ENCODE measurements around the gene PRRT1.
A peak's percentile ranks its signal among the peaks of the same experiment; 100 is the strongest.
"Not testable (repeated sequence)": the region's sequence is repeated elsewhere in the genome, so short reads cannot be mapped to it uniquely, and the experiment has no call there.

The PRRT1 gene

DNA sequence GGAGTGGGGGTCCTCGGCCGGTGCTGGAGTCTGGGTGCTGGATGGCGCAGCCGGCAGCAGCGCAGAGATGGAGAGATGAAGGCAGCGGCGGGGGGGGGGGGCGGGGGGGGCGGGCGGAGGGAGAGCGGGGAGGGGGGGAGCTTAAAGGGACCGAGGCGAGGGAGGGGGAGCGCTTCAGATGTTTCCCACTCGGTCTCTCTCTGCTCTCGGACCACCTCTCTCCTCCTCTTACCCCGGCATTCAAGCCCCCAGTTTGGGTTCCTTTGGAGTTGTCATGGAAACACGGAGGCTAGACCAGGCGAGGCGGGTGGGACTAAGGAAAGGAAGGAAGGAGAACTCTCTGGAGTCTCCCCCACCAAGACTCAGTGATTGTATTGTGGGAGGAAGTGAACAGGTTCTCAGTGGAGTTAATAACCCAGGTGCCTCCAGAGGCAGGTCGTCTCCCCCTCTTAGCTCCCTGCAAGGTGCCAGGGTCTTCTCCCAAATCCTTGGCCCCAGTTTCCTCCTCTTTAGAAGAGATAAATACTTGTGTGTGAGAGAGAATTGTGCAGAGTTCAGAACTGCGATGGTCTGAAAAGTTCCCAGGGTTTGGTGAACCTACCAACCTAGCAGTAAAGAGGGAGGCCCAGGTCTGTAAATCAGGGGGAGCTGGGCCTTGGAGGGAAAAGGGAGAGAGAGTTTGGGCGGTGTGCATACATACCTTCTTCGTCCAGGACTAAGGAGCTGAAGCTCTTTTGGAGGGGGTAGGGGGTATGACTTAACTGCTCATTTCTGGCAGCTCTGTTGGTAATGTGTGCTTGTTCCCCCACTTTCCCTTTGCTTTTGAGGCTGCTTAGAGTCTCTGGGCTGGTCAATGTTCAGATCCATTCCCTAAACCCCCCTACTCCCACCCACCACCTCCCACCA, at the start of gene PRRT1:
Gene PRRT1 (minus strand): TSS at position 77 of the 906 bp plus-strand sequence. CDS start 112 bp downstream, outside the sequence.
- ATAC-seq: no peak

DNA sequence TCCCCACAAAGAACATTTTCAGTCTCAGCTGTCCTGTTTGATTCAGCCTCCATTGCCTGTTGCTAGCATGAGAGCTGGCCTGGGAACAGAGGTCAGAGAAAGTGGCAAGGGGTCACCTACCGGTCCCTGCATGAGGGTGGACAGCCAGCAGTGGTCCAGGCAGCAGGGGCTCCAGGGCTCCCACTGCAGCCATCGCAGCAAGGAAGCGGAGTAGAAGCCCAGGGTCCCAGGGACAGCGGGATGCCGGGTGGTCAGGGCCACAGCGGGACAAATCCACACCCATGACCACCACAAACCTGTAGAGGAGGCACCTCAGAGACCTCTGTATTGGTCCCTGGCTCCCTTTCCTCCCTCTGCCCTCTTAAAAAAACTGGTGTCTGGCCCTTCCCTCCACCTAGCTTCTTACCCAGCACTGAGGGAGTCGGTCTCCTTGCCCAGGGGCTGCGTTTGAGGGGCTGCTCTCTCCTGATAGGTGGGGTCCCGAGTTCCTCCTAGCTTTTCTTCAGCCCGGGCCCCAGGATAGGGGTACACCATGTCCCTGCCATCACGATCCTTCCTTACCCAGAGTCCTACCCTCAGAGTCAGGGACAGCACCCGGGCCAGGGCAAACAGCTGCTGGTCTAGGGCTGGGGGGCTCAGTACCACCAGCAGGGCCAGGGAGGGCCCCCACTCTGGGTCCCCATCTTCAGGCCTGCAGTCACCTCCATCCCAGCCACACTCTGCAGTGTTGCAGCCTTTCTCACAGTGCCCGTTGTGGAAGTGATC, 49.2 kb upstream of the PRRT1 start:
- ATAC-seq: no peak

DNA sequence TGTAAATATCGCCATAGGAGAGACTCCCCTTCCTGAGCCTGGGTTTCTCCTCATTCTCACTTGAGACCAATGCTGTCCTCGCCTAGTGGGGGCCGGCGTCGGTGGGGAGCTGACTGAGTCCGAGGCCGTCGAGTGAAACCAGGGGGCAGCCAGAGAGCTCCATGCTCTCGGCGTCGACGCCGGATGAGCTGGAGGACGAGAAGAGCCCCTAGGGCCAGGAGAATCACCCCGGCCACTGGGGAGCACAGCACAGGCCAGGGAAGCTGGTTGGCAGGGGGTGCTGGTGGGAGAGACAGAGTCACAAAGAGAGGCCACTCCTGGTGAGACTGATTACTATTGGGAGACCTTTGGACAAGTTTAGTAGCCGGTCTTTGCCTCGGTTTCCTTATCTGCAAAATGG, 47.1 kb upstream of the PRRT1 start:
- ATAC-seq: no peak

DNA sequence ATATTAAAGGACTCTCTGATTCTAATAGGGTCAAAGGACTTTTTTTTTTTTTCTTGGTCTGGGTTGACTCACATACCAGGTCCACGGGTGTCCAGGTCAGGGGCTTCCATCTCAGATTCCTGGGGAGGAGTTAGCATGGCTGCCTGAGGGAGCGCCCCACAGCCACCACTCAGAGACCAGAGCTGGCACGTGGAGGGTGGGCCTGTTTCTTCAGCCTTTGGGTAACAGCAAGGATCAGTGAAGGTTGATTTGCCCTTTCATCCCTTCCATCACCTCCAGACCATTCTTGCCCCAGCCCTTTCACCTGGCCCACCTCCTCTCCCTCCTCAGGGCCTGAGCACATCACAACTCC, 46.6 kb upstream of the PRRT1 start:
- no peak for ATAC-seq

DNA sequence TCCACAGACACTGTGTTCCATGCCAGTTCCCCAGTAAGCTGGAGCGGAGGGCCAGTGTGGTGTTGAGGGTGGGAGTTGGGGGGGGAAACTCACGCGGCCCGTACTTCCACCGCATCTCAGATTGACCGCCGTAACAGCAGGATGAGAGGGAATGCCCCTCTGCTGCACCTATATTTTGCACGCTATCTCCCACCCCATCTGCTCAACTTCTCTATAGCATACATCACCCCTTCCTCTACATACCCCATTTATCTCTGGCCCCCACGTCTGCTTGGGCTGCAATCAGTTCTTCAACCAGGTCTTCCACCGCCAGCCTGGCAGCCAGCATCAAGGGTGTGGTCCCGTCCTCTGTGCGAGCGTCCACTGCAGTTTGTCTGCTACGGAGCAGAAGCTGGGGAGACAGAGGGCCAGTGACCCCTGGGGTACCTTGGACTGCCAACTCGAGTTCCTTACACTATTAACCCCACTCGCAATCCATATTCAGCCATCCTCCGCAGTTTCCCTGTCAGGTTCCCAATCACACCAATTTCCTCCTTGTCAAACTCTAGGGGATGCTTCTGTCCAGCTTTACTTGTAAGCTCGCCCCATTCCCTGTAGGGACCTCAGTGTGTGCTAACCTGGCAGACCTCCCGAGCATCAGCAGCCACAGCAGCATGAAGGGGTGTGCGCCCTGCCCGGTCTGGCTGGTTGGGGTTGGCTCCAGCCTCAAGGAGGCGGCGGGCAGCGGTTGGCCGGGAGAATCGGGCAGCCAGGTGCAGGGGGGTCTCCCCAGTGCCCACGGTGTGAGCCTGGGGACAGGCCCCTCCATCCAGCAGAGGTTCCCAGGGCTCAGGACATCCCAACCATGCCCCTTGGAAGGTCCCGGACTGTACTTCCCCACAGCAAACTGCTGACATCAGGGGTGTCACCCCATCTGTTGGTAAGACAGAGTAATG, 45.2 kb upstream of the PRRT1 start:
- ATAC-seq: no peak

DNA sequence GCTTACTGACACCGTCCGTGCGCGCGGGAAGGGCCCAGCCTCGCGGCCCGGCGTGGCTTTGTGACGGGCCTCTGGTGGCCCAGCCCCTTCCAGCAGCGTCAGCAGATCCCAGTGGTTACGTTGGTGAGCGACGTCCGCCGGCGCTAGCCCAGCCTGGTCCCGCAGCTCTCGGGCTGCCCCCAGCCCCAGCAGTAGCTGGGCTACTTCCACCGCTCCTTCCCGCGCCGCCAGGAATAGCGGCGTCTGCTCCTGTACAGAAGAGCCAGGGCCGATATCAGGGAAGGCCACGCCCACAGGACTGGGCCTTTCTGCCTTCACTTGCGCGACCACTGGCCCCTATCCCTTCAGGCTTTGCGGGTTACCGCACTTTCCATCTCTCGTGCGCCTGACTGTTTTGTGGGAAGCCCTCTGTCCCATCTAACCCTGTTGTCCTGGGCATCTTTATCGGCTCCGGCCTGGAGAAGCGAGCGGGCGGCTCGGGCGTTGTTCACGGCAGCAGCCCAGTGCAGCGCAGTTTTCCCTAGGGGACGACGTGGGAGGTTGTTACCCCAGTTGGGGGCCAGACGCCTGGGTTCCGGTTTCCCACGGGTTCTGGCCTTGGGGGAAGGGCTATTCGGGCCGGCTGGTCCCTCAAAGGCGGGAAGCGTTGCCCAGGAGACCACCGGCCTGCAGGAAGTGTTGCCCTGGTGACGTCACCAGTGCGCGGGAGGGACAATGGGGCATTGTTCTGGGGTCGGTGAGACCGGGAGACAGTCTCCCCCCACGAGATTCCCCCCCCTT, 44.4 kb upstream of the PRRT1 start:
- ATAC-seq: peak; percentile 86 to 90

DNA sequence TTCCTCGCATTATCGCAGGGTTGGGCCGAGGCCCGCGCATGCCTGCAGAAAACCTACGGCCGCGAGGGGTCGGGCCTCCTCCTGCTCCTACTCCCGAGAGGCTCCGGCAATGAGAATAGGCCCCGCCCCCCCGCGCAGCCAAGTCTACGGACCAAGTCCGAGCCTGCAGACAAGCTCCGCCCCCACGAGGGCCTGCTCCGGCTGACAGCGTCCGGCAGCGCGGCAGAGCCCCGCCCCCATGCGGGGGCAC, 43.8 kb upstream of the PRRT1 start:
- peak; percentile 89 to 90 for ATAC-seq

DNA sequence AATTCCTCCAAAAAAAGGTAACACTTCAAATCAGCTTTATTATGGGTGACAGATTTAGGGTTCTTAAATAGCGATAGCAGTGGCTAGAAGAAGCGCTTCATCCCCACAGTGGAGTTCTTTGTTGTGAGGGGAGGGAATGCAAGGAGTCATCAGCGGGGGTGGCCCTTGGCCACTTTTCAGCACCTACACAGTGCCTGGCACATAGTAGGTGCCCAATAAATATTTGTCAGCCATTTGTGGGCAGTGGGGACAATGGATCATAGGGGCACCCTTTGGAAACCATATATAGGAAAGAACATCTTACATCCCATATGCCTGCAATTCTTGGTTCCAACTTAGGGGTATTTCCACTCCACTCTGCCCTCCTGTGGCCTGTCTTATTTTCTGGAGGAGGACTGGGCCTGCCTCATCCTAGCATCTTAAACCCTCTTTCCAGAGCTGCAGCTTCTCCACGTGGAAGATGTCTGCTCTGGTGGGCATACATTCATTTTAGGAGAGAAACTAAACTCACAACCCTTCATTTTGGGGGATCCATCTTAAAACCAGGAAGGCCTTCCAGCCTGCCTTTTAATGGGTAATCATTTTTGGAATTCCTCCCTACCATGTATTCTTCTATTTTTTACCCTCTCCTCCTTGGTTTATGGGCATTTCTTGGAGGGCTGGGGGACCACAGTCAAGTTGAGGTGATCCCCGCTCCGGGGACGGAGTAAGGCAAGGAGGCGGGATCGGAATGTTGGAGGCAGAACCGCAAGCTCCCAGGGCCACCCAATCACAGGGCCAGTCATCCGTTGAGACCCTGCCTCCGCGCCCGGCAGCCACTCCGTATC, 43.3 kb upstream of the PRRT1 start:
- no peak for ATAC-seq

DNA sequence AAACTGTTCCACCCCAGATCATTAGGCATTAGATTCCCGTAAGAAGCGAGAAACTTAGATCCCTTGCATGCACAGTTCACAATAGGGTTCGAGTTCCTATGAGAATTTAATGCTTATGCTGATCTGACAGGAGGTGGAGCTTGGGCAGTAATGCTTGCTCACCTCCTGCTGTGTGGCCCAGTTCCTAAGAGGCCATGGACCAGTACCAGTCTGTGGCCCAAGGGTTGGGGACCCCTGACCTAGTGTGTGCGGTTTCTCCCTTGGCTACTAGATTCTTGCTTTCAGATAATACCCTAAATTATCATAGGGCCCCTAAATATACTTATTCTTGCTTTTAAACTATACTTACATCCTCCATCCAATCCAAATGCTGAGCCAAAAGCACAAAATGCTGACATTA, 42.6 kb upstream of the PRRT1 start:
- ATAC-seq: no peak

DNA sequence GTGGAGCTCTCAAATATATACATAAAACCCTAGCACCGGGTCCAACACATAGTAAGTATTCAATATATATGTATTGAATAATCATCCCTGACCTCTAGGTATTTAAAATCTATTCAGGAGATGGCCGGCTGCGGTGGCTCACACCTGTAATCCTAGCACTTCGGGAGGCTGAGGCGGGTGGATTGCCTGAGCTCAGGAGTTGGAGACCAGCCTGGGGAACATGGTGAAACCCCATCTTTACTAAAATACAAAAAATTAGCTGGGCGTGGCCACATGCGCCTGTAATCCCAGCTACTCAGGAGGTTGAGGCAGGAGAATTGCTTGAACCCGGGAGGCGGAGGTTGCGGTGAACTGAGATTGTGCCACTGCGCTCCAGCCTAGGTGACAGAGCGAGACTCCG, 41.4 kb upstream of the PRRT1 start:
- not testable (repeated sequence) for ATAC-seq

DNA sequence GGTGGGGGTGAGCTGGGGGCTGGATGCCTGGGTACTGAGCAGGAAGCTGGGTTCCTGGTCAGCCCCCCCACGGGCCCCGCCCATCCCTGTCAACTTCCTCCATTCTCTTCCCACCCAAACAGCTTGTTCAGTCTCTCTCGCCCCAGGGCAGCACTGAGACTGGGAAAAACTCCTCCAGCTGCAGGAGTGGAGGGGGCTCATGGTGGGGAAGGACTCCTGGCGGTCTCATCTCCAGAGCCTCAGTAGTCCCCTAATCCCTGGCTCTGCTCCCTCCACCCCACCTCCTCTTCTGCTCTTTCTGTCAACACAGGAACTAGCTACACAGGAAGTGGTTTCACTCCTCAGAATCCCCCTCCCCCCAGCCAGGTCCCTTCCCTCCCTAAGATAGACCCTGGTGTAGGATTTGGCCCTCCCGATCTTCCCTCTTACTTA, 40.9 kb upstream of the PRRT1 start, which contains the start of gene GPSM3:
Gene GPSM3 (minus strand): TSS at position 36 of the 432 bp plus-strand sequence. CDS start 130 bp downstream, outside the sequence.
- no peak for ATAC-seq

DNA sequence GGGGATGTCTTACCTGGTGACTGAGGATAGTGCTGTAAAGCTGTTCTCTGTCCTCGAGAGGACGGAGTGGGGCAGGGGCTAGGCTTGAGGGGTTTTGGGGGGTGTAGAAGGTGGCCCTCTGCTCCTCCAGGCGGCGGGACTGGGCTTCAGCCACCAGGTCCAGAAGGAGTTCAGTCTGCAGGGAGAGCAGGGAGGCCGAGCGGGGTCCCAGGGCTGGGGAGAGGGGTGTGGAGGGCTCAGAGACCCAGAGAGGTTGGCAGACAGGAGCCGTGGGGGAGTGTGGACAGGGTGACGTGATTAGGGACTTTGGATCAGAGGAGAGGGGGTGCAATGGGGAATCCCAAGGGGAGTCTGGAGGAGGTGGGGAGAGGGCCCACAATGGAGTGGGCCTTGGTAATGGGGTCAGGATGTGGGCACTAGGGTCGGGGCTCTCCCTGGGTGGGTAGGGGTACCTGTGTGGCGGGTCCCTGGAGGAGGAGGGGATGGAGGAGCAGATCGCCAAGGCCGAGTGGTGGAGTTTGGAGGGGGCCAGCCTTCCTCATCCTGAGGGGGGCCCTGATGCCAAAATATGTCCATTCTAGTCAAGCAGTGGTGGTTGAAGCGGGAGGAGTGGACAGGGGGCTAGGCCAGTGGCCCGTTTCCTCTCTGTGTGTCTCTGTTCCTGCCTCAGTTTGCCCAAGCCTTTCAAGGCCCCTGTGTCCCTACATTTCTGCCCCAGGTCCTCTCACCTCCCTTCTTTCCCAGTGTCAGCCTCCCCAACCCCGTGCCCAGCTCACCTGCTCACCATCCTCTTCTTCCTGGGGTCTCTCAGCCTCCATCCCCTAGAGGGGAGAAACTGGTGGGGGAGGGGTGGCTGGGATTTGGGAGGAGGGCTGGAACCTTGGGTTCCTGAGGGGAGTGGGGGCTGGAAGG, 40.2 kb upstream of the PRRT1 start:
- ATAC-seq: no peak

DNA sequence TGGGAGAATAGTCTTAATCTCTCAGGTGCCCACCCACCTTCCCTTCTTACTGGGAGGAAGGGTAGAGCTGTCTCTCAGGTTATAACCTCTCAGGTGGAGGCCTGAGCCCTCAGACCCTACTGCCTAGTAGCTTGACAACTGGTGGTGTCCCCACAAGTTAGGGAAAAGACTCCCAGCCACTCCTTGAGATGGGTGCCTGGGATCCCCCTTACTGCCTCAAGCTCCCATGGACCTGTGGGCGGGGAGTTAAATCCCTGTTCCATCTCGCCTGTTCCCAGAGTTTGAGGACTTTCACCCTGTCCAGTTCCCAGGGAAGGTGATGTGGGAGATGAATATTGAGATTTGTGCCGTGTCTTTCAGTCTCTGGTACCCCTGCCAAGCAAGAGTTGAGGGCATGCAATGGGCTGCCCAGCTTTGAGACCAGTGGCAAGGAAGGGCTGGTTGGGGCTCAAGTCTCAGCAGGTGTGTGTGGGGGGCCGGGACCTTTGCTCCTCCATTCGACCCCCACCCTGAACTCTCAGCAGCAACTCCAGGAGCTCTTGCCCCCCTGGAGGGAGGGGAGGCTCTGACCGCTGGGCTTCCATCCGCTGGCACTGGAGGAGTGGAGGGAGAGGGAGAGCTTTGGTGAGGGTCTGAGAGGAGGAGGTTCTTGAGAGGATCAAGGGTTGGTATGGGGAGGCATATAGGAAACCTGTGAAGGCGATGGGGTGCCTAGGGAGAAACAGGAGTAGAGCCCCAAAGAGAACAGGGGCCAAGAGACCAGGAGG, 39.4 kb upstream of the PRRT1 start:
- ATAC-seq: no peak

DNA sequence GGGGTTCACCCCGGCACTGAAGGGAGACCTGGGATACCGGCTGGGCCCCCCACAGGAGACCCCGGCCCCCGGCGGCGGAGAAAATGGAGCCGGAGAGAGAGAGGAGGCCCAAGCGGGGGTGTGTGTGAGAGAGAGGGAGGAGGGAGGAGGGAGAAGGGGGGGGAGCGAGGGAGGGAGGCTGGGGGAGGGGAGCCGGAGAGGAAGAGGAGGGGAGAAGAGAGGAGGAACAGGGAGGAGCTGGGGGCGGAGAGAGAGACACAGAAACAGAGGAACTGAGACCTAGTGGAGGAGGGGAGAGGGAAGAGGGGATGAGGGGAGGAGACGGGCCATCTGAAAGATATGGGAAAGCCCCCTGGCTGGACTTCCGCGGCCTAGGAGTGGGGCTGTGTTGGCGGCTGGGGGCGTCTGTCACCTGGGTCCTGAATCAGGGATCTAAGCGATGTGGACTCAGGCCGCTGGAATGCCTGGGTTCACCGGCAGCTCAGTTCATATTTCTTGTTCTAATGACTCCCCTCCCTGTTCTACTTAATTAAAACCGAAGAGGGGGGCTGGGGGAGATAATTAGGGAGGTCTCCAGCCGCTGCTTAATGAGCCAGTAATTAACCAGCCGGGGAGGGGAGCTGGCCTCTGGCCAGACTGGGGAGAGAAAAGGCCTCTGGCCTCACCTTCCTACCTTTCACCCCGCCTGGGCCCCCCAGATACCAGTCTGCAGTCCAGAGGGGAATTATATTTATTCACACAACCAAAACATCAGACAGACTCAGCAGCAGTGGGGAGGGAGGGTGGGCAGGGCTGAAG, 38.5 kb upstream of the PRRT1 start, which contains the start of gene PBX2:
Gene PBX2 (minus strand): TSS at position 149 of the 798 bp plus-strand sequence. CDS start 287 bp downstream, outside the sequence.
- peak; percentile 57 to 66 for ATAC-seq

DNA sequence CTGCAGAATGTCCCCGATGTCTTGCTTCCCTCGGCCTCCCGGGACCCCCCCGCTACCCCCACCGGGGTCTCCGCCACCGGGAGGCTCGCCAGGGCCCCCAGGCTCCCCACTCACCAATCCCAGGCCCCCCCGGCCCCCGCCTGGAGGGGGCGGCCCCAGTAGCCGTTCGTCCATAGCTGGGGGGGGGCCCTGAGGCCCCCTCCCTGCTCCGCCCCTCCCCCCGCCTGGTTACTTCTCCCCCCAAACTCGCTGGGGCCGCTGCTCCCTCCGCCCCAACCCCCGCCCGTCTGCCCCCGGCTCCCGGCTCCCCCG, 38.0 kb upstream of the PRRT1 start:
- no peak for ATAC-seq

DNA sequence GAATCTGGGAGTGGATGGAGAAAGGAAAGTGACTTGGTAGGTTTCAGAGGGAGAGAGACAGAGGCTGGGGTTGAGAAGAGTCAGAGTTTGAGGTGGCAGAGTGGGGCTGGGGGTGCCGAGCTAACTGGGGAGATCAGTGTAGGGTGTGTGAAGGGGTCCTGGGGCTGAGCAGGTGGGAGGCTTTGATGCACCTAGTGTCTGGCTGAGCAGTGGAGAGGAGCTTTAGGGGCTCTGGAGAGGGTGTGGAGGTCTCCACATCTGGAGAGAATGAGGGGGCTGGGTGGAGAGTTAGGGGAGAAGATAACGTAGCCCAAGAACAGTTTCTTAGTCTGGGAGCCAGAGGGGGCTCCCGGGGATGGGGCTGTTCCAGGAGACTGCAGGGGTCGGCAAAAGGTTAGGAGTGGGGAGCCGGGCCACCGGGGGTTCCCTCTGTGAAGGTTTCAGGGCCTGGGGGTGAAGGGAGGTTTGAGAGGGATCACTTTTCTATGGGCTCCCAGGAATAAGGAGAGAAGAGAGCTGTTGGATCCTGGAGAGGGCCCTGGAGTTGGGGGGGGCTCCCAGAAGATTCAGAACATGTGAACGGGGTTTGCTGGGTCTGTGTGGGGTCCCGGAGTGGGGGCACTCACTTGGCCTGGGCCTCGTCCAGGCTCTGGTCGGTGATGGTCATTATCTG, 37.5 kb upstream of the PRRT1 start:
- ATAC-seq: no peak

DNA sequence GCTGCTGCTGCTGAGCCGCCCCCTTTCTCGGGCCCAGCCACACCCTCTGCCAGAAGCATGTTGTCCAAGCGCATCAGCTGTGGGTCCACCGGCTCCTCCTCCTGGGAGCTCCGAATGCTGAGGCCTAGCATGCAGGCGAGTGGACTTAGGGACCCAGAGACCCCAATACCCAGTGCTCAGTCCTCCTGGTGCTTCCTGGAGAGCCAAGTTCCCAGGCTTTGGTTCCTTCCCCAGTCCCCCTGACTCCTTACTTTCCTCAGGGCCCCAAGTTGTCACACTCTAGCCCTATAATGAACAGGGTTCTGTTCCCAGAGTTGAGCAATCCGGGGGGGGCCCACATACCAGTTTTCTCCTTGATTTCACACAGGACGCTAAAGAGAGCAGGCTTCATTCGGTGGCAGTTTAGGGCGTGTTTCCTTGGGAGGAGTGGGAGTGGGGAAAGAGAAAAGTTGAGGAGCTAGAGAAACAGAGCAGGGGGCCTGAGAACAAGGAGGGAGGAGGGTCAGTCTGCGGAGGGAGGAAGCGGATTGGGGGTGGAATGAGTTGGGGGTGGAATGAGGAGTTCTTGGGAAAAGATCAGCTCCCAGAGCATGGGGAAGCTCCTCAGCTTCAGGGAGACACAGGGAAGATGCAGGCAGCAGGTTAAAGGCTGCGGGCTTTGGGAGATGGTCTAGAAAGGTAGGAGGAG, 36.8 kb upstream of the PRRT1 start:
- no peak for ATAC-seq
